Activated CD4-positive, alpha-beta T cell treated with anti-CD3 and anti-CD28 coated beads for 1 hour (primary cell): Measurements from ENCODE around the gene SRD5A3.

Source experiments
- DNase-seq: peaks from one replicate; pipeline ENCODE4 v3.0.0-alpha.2; 2020

Gene SRD5A3

GRCh38 chr4:55416176-55416575 is 70.1 kb downstream of the SRD5A3 start:
- DNase-seq, result no peak
